GM18861 (cell line): ENCODE data around the gene ELL.

Source experiments
- ATAC-seq: cut with Tn5 transposase; IDR thresholded peaks from one replicate; pipeline ENCODE4 v1.9.1; 2021; ENCODE audit not compliant: unreplicated experiment

ELL gene

DNA sequence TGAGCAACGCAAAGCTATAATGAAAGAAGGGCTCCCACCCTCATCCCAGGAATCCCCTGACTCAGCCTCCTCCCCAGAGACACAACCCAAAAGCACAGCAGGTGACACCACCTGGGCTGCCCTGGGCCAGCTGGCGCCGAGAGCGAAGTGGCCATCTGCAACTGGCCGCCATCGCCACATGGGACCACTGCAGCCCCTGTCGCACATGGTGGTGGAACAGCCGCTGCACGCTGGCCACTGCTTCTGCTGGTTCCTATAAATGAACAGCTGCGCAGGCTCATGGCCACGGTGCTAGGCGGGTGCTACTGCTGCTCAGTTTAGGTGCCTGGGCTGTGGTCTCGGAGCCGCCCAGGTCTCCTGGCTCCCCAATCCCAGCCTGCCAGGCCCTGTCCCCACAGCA lies 72.3 kb downstream of the ELL start:
- ATAC-seq = no peak

DNA sequence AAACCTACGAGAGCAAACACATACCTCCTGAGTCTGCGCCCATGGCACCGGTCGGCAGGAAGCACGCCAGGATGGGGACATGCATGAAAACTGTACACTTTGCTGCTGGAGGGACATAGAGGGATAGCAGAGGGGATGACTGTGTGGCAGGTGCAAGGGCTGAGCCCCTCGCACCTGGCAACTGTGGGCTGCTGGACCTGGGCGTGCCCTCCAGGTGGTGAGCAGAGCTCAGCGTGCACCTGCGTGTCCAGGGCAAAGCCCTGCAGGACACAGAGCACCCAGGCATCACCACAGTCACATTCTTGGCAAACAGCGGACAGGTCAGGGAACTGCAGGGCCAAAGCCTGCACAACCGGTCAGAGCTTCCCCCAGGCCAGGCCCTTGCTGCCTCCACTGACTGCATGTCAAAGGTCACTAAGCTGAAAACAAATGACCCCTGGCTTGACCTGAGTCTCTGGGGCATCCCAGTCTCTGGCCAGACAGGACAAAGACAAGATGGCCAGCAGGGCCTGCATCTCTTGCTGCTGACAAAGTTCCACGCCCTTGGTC lies 75.0 kb downstream of the ELL start:
- ATAC-seq = no peak

DNA sequence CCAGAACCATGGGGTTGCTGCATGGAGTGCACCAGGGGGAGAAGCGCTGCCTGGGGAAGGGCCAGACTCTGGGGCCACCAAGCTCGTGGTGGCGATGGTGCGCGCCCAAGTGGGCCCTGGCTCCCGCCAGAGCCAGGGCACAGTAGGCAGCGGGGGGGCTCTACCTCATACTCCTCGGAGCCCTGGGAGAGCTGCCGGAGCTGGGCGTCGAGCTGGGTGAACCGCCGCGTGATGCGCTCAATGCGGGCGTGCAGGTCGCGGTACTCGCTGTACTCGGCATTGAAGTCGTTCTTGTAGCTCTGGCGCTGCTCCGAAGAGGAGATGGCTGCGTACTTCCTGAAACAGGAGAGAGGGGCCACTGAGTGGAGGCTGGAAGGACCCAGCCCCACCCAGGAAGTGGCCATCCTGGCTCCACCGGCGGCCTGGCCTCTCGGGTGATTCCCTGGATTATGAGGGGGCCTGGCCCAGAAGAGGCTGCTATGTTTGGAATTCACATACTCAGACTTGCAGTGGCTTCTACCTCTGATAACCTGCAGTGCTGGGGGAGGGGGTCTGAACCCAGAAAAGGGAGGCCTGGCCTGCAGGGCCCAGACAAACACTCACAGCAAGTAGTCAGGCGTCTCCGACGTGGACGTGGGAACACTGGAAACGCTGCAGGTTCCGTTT lies 75.6 kb downstream of the ELL start:
- ATAC-seq = no peak

DNA sequence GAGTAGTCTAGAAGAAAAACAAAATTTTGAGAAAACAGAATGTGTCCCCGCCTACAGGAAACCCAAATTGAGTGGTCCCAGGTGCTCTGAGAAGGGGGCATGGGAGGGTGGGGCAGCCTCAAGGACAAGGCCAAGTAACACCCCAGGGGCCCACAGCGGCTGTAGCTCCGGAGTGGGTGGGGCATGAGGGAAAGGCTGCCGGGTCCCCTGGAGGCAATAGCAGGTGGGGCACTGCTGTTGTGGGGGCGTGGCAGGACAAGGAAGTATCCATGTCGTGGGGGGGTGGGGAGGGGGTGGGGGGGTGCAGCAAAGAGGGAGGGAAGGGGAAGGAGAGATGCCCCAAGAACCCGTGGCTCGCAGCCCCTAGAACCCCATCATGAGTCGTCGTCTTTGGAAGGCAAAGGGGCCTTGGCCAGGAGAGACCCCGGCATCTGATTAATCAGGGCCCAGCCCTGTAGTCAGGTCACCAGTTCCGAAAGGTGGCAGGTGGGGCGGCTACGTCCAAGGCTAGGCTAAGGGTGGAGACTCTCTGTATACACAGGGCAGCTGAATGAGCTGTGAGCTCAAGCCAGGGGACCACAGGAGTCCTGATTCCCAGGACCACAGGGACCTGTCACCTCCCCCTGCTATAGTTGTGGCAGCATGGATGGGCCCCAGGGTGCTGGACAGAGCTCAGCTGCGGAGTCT lies 76.5 kb downstream of the ELL start:
- no peak for ATAC-seq

DNA sequence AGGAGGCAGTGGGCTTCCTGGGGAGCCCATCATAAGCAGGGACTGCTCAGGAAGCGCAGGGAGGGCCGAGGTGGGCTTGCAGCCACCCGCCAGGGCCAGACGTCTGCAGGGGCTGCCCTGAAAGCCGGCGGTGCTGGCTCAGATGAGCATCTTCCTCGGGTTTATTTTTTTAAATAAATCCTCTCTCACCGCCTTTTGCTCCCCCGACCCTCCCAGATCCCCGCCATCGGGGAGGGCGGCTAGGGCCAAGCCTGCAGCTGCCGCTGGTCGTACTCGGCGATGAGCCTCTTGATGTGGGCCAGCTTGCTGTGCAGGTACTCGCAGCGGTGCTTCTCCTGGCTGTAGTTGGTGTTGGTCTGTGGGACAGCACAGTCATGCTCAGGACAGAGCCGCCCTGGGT lies 77.4 kb downstream of the ELL start:
- ATAC-seq = no peak

DNA sequence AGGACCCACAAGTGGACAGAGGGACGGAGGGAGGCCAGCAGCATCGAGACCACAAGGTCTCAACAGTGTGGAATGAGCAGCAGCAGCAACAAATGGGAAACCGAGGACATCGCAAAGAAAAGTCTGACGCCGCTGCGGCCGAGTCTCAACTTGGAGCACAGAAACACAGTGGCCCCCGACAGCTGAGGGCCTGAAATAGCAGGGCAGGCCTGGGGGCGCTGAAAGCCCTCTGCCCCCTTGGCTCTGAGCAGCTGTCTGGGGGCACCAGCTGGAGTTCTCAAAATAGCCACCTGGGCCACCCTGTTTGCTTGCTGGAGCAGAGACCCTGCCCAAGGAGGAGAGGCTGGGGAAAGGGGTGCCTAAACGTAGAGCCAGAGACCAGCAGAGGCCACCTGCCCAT lies 78.0 kb downstream of the ELL start:
- no peak for ATAC-seq

DNA sequence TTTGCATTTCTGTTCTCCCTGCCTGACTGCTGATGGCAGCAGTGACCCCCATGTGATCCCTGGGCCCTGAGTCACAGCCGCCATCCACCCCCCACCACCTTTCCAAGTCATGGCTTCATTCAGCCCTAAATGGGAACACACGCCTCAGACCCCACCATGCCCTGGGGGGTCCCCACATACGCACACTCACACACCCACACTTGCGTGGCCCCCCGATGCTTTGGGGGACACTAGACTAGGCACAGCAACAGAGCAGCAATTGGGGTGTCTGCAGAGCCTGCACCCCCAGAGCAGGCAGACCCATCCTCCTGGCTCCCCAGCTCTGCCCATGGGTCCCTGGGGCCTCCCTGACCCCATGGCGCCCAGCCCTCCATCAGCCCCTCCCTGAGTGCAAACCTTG lies 78.5 kb downstream of the ELL start:
- no peak for ATAC-seq

DNA sequence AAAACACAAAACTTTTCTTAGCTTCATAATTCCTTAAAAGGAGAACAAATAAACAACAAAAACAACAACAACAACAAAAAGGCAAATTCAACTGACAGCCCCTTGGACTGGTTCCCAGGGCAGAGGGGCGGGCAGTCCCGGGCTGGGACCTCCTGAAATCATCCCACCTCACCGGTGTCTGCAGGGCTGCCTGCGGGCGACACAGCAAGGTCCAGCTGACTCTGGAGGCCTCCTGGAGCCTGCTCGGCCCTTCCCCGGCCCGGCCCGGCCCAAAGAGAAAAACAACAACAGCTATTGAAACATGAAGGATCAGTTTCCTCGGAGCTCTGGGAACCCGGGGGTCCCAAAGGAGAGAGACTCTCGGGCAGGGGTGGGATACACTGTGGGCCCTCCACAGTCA lies 78.9 kb downstream of the ELL start:
- no peak for ATAC-seq

DNA sequence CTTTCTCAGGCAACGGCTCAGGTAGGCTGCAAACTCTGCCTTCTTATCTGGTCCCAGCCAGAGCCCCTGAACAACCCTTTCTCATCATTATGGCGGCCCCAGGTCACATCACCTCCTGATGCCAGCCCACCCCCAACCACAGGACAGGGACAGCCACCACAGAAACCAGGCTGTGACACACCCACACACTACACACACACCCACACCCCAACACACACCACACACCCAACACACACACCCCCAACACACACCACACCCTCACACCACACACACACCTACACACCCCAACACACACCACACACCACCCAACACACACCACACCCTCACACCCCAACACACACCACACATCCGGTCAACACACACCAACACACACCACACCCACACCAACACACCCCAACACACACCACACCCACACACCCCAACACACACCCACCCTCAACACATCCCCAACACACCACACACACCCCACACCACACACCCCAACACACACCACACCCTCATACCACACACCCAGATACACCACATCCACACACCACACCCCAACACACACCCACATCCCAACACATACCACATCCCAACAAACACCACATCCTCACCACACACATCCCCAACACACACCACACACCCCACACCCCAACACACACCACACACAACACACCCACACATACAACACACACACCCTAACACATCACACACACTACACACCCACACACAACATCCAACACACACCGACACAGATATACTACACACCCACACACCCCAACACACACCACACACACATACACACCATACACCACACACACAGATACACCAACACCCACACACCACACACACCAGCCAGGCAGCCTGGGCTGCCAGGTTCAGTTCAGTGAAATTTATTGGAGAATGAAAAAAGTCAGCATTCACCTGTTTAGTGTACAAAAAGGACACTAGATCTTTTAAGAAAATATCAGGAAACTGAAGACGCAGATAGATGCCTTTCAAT lies 79.8 kb downstream of the ELL start:
- no peak for ATAC-seq

DNA sequence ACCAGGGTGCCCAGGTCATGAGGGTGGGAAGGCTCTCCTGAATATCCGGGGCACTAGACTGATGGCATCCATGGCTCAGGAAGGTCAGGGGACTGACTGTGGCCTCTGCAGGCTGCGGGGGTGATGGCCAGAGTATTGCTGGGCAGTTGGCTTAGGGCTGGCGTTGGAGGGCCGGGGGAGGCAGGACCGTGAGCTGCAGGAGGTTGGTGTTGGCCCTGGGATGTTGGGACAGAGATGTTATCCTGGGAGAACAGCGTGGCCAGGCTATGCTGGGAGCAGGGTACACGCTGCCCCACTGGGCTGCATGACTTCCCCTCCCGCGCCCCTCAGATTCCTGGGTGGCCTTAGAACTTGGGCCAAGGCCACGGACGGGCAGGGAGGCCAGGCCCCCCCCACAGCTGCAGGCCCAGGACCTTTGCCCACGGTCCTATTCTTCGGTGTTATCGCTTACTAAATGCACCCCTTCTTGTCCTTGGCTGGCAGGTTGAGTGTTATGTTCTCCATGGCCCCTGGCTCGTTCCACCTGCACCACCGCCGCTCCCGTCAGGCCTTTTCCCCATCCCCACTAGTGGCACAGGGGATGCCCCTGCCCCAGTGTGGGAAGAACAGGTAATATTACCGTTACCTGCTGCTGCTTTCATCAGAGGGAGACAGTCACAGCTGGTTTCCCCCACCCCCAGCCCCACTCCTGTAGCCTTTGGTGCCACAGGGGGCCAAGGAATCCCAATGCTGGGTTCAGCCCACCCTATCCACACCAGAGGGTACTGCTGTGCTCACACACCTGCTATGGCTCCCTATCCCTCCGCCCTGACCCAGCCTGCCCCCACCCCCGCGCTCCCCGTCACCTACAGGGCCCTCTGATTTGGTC lies 80.7 kb downstream of the ELL start:
- ATAC-seq = no peak

DNA sequence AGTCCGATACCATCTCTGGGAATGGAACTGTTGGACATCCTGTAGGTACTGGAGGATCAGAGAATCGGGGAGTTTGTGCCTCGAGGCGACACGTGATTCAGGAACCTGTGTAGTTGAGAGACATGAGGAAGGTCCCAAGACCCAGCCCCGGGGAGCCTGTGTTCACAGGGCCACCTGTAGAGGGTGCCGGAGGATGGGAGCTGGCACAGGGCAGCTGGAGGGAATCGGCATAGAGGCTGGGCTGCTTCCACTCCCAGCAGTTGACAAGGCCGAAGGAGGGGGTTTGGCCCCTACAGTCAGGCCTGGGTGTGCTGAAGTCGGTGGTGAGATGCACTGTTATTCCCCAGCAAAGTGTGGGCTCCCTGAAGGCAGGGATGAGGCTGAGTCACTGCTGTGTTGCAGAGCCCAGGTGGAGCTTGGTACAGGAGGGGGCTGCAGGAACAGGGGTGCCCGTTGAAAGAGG lies 81.4 kb downstream of the ELL start:
- no peak for ATAC-seq

DNA sequence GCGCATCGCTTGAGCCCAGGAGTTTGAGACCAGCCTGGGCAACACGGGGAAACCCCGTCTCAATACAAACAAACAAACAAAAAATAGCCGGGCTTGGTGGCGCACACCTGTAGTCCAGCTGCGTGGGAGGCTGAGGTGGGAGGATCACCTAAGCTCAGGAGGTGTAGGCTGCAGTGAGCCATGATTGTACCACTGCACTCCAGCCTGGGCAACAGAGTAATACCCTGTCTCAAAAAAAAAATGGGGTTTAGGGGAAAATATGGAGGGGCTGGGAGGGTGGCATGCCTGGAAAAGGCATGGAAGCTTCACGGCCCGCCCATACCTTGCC lies 82.0 kb downstream of the ELL start:
- ATAC-seq = no peak

DNA sequence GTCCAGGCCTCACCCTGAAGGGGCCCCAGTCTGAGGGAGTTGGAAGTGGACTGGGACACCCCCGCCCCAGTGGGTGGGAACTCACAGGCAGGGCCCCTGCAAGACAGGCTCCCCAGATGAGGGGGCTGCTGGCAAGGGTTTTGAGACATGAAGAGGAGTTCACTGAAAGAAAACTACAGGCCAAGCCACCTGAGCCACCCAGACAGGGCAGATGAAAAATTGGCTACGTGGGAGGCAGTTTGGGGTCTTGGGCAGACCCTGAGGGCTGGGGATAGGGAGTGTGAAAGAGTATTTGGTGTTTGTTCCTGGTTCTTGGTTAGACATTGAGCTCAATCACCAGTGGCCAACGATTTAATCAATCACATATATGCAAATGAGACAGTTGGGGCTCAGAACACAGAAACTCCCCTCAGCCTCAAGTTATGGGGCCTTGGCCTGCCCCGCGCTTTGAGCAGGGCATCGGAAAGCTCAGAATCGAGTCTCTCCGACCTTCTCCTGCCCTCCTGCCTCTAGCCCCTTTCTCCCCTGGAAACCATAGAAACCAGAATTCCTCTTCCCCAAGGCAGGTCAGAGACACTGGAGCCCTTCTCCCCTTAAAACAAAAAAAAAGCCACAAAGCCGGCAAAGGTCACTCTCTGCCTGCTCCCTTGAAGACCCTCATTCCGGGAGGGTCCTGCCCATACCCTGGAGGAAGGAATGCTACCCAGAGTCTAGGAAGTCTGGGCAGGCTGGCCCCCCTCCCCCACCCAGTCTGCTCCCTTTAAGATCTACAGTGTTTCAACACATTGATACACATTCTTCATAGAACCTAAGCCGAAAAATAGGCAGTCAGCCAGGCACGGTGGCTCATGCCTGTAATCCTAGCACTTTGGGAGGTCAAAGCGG lies 82.6 kb downstream of the ELL start:
- ATAC-seq = no peak

DNA sequence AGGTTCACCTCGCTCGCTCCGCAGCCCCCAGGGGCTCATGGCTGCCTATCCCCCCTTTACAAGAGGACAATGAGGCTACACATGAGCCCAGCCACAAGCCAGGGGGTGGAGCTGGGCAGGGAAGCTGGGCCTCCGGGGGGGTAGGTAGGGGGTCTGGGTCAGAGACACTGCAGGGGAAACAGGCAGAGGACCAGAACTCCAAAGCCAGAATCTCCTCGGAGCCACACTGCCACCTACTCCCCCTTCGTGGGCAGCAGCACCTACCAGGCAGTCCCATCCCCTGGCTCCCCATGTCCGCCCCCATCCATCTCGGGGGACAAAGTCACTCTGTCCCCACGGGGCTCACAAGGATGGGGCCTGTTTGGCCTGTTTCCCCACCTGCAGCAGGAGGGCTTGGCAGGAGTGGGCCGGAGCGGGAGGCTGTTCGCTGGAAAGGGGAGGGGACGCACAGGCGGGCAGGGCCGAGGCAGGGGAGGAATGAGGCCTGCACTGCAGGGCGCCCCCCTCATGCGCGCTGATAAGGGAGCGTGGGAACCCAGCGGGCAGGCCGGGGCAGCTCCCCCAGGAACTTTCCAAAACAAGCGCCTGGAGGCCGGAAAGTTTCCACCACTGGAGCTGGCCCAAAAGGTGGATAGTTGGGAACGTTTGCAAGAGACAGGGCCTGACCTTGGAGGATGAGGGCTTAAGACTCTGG lies 83.4 kb downstream of the ELL start:
- ATAC-seq = no peak

DNA sequence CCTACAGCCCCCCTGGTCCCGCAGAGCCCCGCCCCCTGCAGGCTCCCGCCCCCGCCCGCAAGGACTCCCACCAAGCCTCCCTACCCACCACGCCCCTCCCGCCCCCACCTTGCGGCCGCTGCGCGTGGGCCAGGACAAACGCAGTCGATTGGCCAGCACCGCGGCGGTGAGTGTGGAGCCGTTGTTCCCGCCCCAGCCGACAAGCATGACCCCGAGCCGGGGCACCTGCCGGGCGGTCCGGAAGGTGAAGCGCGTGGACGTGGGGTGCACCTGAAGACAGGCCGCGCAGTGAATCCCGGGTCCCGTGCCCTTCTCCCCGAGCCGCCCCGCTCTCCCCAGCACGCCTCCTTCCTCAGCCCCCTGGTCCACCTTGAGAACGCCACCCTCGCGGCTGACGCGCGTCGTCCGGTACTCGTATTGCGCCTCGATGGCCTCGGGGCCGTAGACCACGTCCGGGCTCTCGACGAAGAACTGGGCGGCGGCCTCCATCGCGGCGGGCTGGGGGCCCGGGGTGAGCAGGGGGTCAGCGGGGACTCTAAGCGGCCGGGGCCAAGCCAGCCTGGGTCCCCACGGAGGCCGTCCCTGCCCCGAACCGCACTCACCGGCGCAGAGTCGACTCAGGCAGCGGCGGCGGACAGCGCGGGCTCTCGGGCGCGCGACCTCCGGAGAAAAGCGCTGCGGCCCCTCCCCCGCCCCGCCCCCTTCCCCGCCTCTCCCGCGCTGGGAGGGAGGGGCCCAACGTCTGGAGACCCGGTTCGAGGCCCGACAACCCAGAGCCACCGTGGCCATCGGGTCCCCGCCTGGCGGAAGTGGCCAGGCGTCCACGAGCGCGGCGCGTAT lies 84.2 kb downstream of the ELL start, which contains the start of gene ISYNA1:
ISYNA1 (minus strand) TSS at position 643 of the 840 bp plus-strand sequence; CDS start at position 489, 154 bp downstream.
- no peak for ATAC-seq

DNA sequence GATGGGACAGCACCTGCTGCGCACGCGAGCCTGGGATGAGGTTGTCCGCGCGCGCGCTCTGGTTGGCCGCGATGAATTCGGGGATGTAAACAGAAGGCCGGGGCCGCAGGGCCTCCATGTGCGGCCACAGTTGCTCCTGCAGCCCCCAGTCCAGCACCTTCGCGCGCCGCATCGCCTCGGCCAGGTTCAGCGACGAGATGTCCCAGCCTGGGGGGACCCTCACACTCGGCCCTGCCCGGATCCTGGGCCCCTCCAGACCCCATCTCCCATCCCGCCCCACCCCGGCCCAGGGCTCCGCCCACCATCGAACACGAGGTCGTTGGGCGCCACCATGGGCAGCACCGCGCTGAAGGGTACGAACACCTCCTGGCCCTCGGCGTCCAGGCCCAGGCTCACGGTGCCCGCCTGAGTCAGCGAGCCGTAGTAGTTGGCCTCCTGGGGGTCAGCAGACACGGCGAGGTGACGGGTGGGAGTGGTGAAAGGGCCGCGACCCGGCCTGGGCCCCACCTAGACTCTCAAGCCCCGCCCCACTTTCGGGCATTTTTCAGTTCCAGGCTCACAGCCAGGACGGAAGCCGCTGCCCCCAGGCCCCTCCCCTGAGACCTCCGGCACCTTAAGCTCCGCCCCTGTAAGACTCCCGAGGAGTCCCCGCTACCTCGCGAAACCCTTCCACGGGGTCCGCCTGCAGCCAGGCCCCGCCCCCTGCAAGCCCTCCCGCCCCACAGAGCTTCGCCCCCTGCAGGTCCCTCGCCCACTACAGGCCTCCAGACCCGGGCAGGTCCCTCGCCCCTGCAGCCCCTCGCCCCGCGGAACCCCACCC lies 85.0 kb downstream of the ELL start:
- ATAC-seq = no peak
